HG03135 (cell line): ENCODE measurements around the gene CETN1.

ENCODE experiments used
- ATAC-seq: cut with Tn5 transposase; IDR thresholded peaks from one replicate; pipeline ENCODE4 v1.9.1; 2021; ENCODE audit warnings: mild to moderate bottlenecking, moderate library complexity; ENCODE audit not compliant: unreplicated experiment

The CETN1 gene

DNA sequence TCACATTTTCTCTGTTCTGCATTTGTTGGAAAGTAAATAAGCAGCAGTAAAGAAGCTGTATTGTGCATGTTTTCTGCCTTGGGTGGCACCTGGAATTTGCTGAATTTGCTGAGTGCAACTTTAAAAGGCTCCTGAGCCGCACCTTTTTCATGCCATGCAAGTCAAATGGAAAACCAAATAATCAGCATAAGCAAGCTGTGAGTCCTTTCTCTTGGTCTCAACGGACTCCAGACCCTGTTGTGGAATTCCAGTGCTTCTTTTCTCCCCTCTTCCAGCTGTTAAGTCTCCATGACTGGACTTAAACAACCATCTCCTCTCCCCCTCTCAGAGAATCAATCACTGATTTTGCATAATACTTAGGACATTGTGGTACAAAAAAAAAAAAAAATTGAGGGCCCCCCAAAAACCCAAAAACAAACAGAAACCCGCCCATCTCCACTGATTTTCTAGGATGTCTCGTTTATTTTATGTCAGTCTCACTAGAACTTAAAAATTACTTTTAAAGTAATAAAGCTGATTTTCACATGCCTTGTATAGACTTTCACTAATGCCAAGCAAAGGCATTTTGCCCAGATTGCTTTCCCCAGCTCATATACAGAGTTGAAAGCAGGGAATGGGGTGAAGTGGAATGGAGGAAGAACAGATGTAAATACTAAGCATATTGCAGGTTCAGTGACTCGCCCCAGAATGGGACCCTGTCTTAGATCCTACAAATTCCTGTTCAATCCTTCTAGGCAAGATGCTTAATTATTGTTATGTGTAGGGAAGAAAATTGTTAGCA, 5.1 kb upstream of the CETN1 start:
- no peak for ATAC-seq

- ATAC-seq = no peak
These were observed 3.3 kb upstream of the CETN1 start for GRCh38 chr18:576924-577323.

- ATAC-seq = no peak
These were observed 2.4 kb upstream of the CETN1 start for GRCh38 chr18:577643-578375.

- no peak for ATAC-seq
These were observed 942 bp upstream of the CETN1 start for GRCh38 chr18:579238-579637.

- ATAC-seq = no peak
These were observed 916 bp downstream of the CETN1 start for GRCh38 chr18:581096-581495.

DNA sequence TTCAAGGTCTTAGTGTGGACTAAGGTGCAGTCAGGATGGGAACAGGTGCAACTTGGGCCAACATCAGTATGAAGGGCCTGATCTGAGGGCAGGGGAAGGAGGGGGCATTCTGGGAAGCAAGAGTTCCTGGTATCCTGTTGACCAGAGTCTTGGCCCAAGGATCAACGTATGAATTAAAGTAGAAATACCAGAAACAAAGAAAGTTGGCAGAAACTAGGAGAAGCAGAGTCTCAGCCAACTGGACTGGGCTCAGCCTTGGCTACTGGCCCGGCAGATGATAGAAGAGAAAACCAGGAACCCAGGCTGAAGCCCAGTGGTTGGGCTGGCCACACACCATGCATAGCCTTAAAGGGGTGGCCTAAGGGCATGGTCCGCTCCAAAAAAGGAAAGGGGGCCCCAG, 2.3 kb downstream of the CETN1 start:
- no peak for ATAC-seq

DNA sequence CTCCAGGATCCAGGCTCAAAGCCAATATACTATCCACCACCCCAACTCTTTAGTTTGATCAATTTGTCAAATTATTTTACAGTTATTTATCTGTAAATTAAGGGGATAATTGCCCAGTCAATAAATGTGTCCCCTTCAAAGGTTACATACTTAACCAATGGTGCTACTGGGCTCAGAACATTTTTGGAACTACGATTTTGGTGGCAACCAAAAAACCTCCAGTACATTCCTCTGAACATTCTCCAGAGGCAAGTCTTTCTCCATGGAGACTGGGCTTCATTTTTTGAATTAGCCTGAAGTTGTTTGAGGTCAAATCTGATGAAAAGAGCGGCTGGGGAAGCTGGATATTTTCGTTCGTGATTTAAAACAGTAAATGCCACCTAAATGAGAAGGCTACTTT, 14.9 kb downstream of the CETN1 start:
- no peak for ATAC-seq

DNA sequence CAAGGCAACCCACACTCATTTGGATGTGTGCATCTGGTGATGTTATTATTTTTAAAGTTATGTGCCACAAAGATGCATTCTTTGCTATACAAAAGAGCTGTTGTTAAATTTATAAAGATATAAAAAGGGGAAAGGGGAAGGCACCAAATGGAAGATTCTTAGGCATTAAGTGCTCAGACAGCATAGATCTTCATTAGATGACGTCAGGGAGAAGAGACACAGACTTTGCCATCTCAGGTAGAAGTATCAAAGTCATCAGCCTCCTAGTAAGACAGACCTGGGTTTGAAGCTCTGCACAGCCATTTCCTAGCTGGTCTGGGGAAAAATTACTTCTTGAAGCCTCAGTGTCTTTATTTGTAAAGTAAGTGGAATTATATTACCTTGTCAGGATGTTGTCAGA, 15.4 kb downstream of the CETN1 start:
- ATAC-seq = no peak

GRCh38 chr18:596288-596881, 16.2 kb downstream of the CETN1 start:
- ATAC-seq = peak; percentile 61

DNA sequence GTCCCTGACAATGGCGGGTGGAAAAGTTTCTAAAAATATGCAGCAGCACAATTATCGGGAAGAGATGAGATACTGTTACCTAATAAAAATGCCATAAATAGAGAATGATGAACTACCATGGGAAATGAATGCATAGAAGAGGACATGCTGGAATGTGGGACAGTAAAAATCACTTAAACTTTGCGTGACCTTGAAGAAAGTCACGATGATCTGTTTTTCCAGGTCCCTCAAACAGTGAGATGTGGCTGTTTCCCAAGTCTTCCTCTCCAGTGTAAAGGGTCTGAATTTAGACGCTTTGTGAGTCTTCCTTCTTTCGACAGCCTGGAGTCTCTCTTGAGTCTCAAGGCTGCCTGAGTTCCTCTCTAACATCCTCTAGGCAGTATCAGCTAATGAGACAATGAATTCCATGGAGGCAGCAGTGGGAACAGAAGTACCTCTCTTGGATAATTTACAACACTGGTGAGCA, 18.0 kb downstream of the CETN1 start:
- ATAC-seq = no peak

GRCh38 chr18:600107-600506, 19.9 kb downstream of the CETN1 start:
- ATAC-seq = no peak

- no peak for ATAC-seq
These were observed 24.6 kb downstream of the CETN1 start for GRCh38 chr18:604771-605170.

DNA sequence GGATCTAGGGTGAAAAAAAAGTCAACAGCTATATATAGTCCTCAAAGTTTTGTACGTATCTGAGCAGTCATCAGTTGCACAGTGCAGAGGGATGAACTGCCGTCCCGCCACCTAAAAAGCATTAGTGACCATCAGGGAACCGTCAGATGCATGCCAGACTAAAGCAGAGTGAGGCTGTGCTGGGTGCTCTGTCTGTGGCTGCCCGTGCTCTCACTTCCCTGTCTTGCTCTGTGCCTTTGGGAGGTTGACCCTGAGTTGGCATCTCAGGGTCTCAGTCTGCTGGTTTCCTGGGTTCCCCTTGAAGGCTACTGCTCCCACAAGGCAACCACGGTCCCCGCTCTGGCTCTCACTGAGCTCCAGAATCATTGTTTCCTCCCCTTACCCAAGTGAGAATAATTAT, 27.8 kb downstream of the CETN1 start:
- ATAC-seq = no peak

DNA sequence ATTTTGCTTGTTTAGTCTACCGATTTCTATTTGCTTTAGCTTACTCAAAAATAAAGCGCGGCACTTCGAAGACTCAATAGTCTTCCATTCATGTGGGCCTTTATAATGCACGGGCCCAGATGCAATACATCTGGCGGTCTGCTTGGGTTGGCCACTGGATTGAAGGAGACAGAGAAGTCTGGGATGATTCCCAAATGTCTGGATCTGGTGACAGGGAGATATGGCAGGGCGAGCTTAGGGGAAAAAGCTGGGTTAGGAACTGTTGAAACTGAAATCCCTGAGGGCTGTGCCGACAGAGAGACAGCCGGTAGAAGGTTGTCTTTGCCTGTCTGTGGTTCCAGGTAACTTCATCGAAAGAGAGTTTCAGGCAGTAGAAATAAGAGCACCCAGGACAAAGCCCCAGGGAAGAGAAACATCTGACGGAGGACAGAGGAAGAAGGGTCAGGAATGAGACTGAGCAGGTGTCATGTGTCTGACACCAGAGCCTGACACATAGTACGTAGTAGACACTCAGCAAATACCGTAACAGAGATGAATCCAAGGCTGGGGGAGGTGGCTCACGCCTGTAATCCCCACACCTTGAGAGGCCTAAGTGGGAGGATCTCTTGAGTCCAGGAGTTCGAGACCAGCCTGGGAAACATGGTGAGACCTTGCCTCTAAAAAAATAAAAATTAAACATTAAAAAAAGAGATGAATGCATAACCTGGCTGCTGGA, 30.2 kb downstream of the CETN1 start:
- ATAC-seq = no peak

GRCh38 chr18:612156-612555, 32.0 kb downstream of the CETN1 start:
- no peak for ATAC-seq

DNA sequence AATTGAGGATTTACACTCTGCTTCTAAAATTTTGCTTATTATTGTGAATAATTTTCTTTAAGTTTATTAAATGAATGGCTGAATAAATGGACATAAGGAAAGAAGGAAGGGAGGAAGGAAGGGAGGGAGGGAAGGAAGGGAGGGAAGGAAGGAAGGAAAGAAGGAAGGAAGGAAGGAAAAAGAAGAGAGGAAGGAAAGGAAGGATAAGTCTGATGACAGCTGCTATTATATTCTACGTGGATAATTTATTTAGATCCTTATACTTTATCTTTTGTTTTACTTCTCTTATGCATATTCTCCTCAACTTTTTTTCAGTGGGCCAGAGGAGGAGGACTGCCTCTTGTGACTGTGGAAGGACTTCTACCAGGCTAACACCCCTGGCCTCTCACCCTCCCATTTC, 34.0 kb downstream of the CETN1 start:
- no peak for ATAC-seq

GRCh38 chr18:615092-615521, 34.9 kb downstream of the CETN1 start:
- no peak for ATAC-seq

GRCh38 chr18:615773-616172, 35.6 kb downstream of the CETN1 start:
- ATAC-seq = no peak

DNA sequence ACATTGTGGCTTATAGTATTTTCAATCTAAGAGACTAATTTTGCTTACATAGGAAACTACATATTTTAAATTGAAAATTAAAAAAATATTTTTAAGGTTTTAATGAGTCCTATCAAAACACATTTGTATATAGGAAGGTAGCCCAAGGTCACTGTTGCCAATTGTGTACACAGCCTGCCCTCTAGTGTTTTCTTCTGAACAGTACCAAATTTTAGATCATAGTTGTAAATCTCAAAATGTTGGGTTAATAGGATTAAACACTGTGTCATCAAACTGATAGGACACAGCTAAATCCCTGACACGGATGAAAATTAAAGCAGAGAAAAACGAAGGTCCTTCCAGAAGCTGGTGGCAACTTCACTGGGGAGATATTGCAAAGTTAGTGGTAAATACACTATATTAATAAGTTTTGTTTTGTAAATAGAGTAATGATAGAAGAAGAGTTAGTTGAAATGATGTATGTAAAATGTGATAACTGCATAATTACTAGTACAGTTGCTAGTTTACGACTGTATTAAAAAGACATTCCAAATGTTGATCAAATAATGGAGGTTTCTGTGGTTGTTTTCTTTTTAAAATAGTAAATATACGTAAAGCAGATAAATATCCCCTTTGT, 36.3 kb downstream of the CETN1 start:
- ATAC-seq = no peak

DNA sequence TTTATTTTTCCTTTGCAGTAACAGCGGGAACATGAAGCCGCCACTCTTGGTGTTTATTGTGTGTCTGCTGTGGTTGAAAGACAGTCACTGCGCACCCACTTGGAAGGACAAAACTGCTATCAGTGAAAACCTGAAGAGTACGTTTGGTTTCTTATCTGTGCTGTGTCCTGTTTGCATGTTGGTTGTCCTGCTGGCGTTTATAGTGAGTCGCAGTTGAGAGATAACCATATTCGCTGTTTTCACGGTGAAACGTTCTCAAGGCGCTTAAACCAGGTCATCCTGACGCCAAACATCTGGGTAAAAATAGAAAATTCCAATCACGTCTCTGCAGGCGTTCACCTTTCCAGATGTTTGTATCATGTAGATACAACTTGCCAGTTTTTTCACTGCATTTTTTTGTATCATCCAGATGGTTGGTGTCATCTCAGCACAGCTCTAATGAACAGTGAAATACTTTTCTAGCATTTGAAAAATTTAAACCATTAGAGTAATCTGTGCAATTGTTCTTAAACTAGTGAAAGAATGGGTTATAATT, 37.9 kb downstream of the CETN1 start:
- no peak for ATAC-seq

- no peak for ATAC-seq
These were observed 38.4 kb downstream of the CETN1 start for GRCh38 chr18:618618-619017.
